Measurements from ENCODE around the gene C2orf92.

GRCh38 chr2:97726261-97727064 is 57.0 kb downstream of the C2orf92 start:
- no peak for TF ChIP-seq EZH2 (IDR thresholded peaks at IDR 0.05; ENCODE audit: insufficient read depth, poor library complexity, severe bottlenecking)
- TF ChIP-seq EZH2phosphoT487 (IDR thresholded peaks at IDR 0.05; ENCODE audit: insufficient read depth, low read depth): no peak

All from GM23248 (cell line).